Calu3 (cell line): Measurements from ENCODE around the gene DPEP3. TPM values are rescaled to one million over a fixed set of nuclear protein-coding genes. Genes with fewer than 3 reads are reported as not detected.

Experiments
- BruUV-seq: library from RNA; stranded (reverse); fragments of 400-500 nt; replicated peaks from 2 replicates; lab custom pipeline; 2021; lab: Mats Ljungman, UMichigan
- CTCF ChIA-PET: fragments of 300-600 bp; sonication (Branson Sonifier 250); formaldehyde crosslinking; loops from one replicate; lab custom pipeline; 2022; ENCODE audit warnings: antibody characterized with exemption; lab: Charles Lee
- DNase-seq: peaks from one replicate; pipeline ENCODE4 v3.0.0; 2022
- H3K27ac Mint-ChIP-seq: one replicate; pipeline ENCODE4 v1.8.0; 2022; ENCODE audit warnings: mixed read lengths; ENCODE audit not compliant: unreplicated experiment
- H3K27me3 Mint-ChIP-seq: one replicate; pipeline ENCODE4 v1.8.0; 2022; ENCODE audit warnings: mixed read lengths; ENCODE audit not compliant: unreplicated experiment
- H3K36me3 Mint-ChIP-seq: one replicate; pipeline ENCODE4 v1.8.0; 2022; ENCODE audit warnings: mild to moderate bottlenecking, moderate library complexity, mixed read lengths; ENCODE audit not compliant: insufficient read depth, unreplicated experiment
- H3K4me1 Mint-ChIP-seq: one replicate; pipeline ENCODE4 v1.8.0; 2022; ENCODE audit warnings: mild to moderate bottlenecking, low read depth, mixed read lengths; ENCODE audit not compliant: unreplicated experiment
- H3K4me3 Mint-ChIP-seq: one replicate; pipeline ENCODE4 v1.8.0; 2022; ENCODE audit warnings: mild to moderate bottlenecking, low read depth, moderate library complexity, mixed read lengths; ENCODE audit not compliant: unreplicated experiment
- H3K9me3 Mint-ChIP-seq: one replicate; pipeline ENCODE4 v1.8.0; 2022; ENCODE audit warnings: low read depth, mixed read lengths; ENCODE audit not compliant: unreplicated experiment
- intact Hi-C: fragments of 100-400 bp; cut with micrococcal nuclease; formaldehyde crosslinking; loops from one replicate; pipeline ENCODE4 v1.10.0; 2022; ENCODE audit not compliant: unreplicated experiment
- total RNA-seq: library from RNA; stranded (reverse); gene quantifications from 2 replicates; pipeline ENCODE4 v1.2.3, GENCODE V29; 2022
- TF ChIP-seq, protein P1 (sequence below): fragments of 200-600 bp; IDR thresholded peaks from one replicate; pipeline ENCODE4 v1.8.0; 2022; ENCODE audit warnings: antibody characterized with exemption; ENCODE audit not compliant: unreplicated experiment

Gene DPEP3
- total RNA-seq, 1 experiment from 2014 or later = not detected

- intact Hi-C loops = loop anchor here (5.0 kb wide), 1 partner anchor 404 kb away; no protein-coding TSS in a partner anchor
- no peak for DNase-seq
- H3K27ac Mint-ChIP-seq = no peak overlapping the region
- no peaks in the 10 kb centered on the region for H3K9me3 Mint-ChIP-seq
- BruUV-seq = no TSS peak
- CTCF ChIA-PET = no interaction called here
- peaks cover 20% of the 10 kb centered on the region for H3K36me3 Mint-ChIP-seq
- no peak overlapping the region for H3K4me3 Mint-ChIP-seq
- H3K4me1 Mint-ChIP-seq = no peaks in the 10 kb centered on the region
- TF ChIP-seq, protein P1, sequence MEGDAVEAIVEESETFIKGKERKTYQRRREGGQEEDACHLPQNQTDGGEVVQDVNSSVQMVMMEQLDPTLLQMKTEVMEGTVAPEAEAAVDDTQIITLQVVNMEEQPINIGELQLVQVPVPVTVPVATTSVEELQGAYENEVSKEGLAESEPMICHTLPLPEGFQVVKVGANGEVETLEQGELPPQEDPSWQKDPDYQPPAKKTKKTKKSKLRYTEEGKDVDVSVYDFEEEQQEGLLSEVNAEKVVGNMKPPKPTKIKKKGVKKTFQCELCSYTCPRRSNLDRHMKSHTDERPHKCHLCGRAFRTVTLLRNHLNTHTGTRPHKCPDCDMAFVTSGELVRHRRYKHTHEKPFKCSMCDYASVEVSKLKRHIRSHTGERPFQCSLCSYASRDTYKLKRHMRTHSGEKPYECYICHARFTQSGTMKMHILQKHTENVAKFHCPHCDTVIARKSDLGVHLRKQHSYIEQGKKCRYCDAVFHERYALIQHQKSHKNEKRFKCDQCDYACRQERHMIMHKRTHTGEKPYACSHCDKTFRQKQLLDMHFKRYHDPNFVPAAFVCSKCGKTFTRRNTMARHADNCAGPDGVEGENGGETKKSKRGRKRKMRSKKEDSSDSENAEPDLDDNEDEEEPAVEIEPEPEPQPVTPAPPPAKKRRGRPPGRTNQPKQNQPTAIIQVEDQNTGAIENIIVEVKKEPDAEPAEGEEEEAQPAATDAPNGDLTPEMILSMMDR = no peak
- H3K27me3 Mint-ChIP-seq = no peaks in the 10 kb centered on the region
Measured at GRCh38 chr16:67926181-67926750, 54.0 kb downstream of the DPEP3 start.

Other genes starting within 250 kb of the DPEP3 start
- gene RANBP10, start 173.9 kb downstream of the DPEP3 start, total RNA-seq = 25.5 and 28.2 TPM in 2 replicates
- gene TSNAXIP1, start 173.6 kb downstream of the DPEP3 start, total RNA-seq = 1.0 and 1.3 TPM in 2 replicates
- 38.3 and 39.1 TPM in 2 replicates for gene THAP11, start 138.2 kb downstream of the DPEP3 start, total RNA-seq
- gene NUTF2, start 133.6 kb downstream of the DPEP3 start, total RNA-seq = 210 and 224 TPM in 2 replicates
- gene CENPT, start 132.8 kb downstream of the DPEP3 start, total RNA-seq = 46.8 and 54.3 TPM in 2 replicates
- gene EDC4, start 107.4 kb downstream of the DPEP3 start, total RNA-seq = 85.8 and 88.1 TPM in 2 replicates
- not detected in 2 replicates for gene NRN1L, start 95.6 kb downstream of the DPEP3 start, total RNA-seq
- 41.7 and 49.4 TPM in 2 replicates for gene PSKH1, start 87.2 kb downstream of the DPEP3 start, total RNA-seq
- 2.6 and 3.4 TPM in 2 replicates for gene CTRL, start 48.6 kb downstream of the DPEP3 start, total RNA-seq
- 79.3 and 103 TPM in 2 replicates for gene PSMB10, start 43.6 kb downstream of the DPEP3 start, total RNA-seq
- 14.7 and 15.2 TPM in 2 replicates for gene LCAT, start 36.4 kb downstream of the DPEP3 start, total RNA-seq
- 31.7 and 38.0 TPM in 2 replicates for gene SLC12A4, start 11.9 kb downstream of the DPEP3 start, total RNA-seq
- not detected in 2 replicates for gene DPEP2, start 19.0 kb upstream of the DPEP3 start, total RNA-seq
- not detected in 2 replicates for gene DPEP2NB, start 35.4 kb upstream of the DPEP3 start, total RNA-seq
- gene DDX28, start 42.7 kb upstream of the DPEP3 start, total RNA-seq = 16.8 and 21.5 TPM in 2 replicates
- 31.7 and 33.5 TPM in 2 replicates for gene DUS2, start 42.8 kb upstream of the DPEP3 start, total RNA-seq
- 39.3 and 39.9 TPM in 2 replicates for gene NFATC3, start 104.9 kb upstream of the DPEP3 start, total RNA-seq